ENCODE data around the gene PRDM15. TPM values are rescaled to one million over a fixed set of nuclear protein-coding genes. Genes with fewer than 3 reads are reported as not detected.

The PRDM15 gene
- total and polyA plus RNA-seq, 4 donors = 1.2 to 5.7 (median 2.1) TPM

- Histone ChIP-seq H3K36me3 (ENCODE audit: control insufficient read depth in 4 of 4, insufficient read depth in 3 of 4, low read depth in 1 of 4, low read length in 3 of 4) (no peaks in the 10 kb centered on the region), H3K9me3 (ENCODE audit: control insufficient read depth in 4 of 4, low read length in 3 of 4) (no peaks in the 10 kb centered on the region), H3K27ac (ENCODE audit: low read depth in 1 of 2, low read length in 2 of 2) (no peak overlapping the region), H3K9ac (ENCODE audit: low read depth in 1 of 2, low read length in 2 of 2) (peak overlapping the region in 1 of 2 donors; percentile 75), H3K27me3 (ENCODE audit: control insufficient read depth in 4 of 4, insufficient read depth in 4 of 4, low read length in 3 of 4) (no peaks in the 10 kb centered on the region), H3K4me3 (ENCODE audit: low read depth in 1 of 3, low read length in 3 of 3) (peak overlapping the region in 2 of 3 donors; percentile 86 to 97), H3K4me1 (ENCODE audit: control insufficient read depth in 4 of 4, insufficient read depth in 4 of 4, low read length in 3 of 4) (peaks cover 2 to 13% (median 6%) of the 10 kb centered on the region in 4 donors)
- DNase-seq (ENCODE audit: low spot score) = no peak
- TF ChIP-seq REST (IDR thresholded peaks at IDR 0.05) (no peak), JUND (IDR thresholded peaks at IDR 0.05) (no peak), MAX (IDR thresholded peaks at IDR 0.05) (no peak), HNF4A (conservative IDR thresholded peaks at IDR 0.05) (no peak), EGR1 (IDR thresholded peaks at IDR 0.05; ENCODE audit: low read depth in 2 of 2) (no peak), RAD21 (IDR thresholded peaks at IDR 0.05) (no peak), HNF4G (IDR thresholded peaks at IDR 0.05) (no peak), GABPA (IDR thresholded peaks at IDR 0.05 in 1 of 2, conservative IDR thresholded peaks at IDR 0.05 in 1 of 2) (no peak)
- 95% methylated on average over 9 of the region's 9 CpGs for WGBS
Observed at GRCh38 chr21:41880153-41880552, 1.0 kb upstream of the PRDM15 start.

DNA sequence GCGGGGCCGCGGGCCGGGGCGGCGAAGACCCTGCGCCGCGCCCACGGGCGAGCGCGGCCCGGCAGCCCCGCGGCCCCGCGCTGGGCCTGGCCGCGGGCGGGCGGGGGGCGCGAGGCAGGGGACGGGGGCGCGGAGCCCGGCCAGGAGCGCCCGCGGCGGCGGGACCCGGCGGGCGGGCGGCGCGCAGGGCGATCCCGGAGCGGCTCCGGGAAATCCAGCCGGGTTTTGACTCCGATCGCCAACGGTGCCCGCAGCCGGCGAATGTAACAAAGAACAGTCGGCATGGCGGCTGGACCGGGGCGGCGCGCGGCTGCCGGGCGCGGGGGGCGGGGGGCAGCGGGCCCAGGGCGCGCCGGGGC is 334 bp downstream of the PRDM15 start:
- H3K4me3 ChIP-seq (ENCODE audit: low read depth in 1 of 3, low read length in 3 of 3) = peak overlapping the region in 2 of 3 donors; percentile 80 to 97
- no peak for TF ChIP-seq TAF1 (conservative IDR thresholded peaks at IDR 0.05)
- no peak for TF ChIP-seq RAD21 (IDR thresholded peaks at IDR 0.05)
- no peak for TF ChIP-seq CTCF (IDR thresholded peaks at IDR 0.05; ENCODE audit: low read depth, low read length, missing input control)
- no peak for TF ChIP-seq HNF4G (IDR thresholded peaks at IDR 0.05)
- TF ChIP-seq YY1 (IDR thresholded peaks at IDR 0.05) = no peak
- TF ChIP-seq JUND (IDR thresholded peaks at IDR 0.05) = no peak
- TF ChIP-seq, protein P1, sequence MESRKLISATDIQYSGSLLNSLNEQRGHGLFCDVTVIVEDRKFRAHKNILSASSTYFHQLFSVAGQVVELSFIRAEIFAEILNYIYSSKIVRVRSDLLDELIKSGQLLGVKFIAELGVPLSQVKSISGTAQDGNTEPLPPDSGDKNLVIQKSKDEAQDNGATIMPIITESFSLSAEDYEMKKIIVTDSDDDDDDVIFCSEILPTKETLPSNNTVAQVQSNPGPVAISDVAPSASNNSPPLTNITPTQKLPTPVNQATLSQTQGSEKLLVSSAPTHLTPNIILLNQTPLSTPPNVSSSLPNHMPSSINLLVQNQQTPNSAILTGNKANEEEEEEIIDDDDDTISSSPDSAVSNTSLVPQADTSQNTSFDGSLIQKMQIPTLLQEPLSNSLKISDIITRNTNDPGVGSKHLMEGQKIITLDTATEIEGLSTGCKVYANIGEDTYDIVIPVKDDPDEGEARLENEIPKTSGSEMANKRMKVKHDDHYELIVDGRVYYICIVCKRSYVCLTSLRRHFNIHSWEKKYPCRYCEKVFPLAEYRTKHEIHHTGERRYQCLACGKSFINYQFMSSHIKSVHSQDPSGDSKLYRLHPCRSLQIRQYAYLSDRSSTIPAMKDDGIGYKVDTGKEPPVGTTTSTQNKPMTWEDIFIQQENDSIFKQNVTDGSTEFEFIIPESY (IDR thresholded peaks at IDR 0.05) = no peak
- TF ChIP-seq FOXA1 (IDR thresholded peaks at IDR 0.05) = no peak
- TF ChIP-seq EGR1 (IDR thresholded peaks at IDR 0.05; ENCODE audit: low read depth in 2 of 2) = no peak
- no peak for TF ChIP-seq HNF4A (conservative IDR thresholded peaks at IDR 0.05)
- TF ChIP-seq RXRA (IDR thresholded peaks at IDR 0.05) = no peak
- no peak for TF ChIP-seq FOXA2 (IDR thresholded peaks at IDR 0.05)
- no peak for TF ChIP-seq GABPA (IDR thresholded peaks at IDR 0.05 in 1 of 2, conservative IDR thresholded peaks at IDR 0.05 in 1 of 2)
- no peak for TF ChIP-seq NR2F2 (IDR thresholded peaks at IDR 0.05)
- TF ChIP-seq REST (IDR thresholded peaks at IDR 0.05) = no peak
- TF ChIP-seq SP1 (IDR thresholded peaks at IDR 0.05) = no peak
- TF ChIP-seq MAX (IDR thresholded peaks at IDR 0.05) = no peak
- TF ChIP-seq, protein P2, sequence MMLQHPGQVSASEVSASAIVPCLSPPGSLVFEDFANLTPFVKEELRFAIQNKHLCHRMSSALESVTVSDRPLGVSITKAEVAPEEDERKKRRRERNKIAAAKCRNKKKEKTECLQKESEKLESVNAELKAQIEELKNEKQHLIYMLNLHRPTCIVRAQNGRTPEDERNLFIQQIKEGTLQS (IDR thresholded peaks at IDR 0.05) = no peak
- no peaks in the 10 kb centered on the region for H3K9me3 ChIP-seq (ENCODE audit: control insufficient read depth in 4 of 4, low read length in 3 of 4)
- H3K36me3 ChIP-seq (ENCODE audit: control insufficient read depth in 4 of 4, insufficient read depth in 3 of 4, low read depth in 1 of 4, low read length in 3 of 4) = no peaks in the 10 kb centered on the region
- WGBS = under 1% methylated on average over 65 of the region's 65 CpGs
- H3K27ac ChIP-seq (ENCODE audit: low read depth in 1 of 2, low read length in 2 of 2) = no peak overlapping the region
- H3K9ac ChIP-seq (ENCODE audit: low read depth in 1 of 2, low read length in 2 of 2) = no peak overlapping the region
- H3K4me1 ChIP-seq (ENCODE audit: control insufficient read depth in 4 of 4, insufficient read depth in 4 of 4, low read length in 3 of 4) = peaks cover 2 to 13% (median 6%) of the 10 kb centered on the region in 4 donors
- no peaks in the 10 kb centered on the region for H3K27me3 ChIP-seq (ENCODE audit: control insufficient read depth in 4 of 4, insufficient read depth in 4 of 4, low read length in 3 of 4)
- peak; percentile 78 for DNase-seq (ENCODE audit: low spot score)

Measured in liver (tissue), 9 donors.